Measurements from ENCODE around the gene KCTD7.
"Not testable (repeated sequence)": the region's sequence is repeated elsewhere in the genome, so short reads cannot be mapped to it uniquely, and the experiment has no call there.

Gene KCTD7

GRCh38 chr7:66617295-66617694, 11.4 kb upstream of the KCTD7 start:
- peak; percentile 50 for DNase-seq (ENCODE audit: low read depth)

DNA sequence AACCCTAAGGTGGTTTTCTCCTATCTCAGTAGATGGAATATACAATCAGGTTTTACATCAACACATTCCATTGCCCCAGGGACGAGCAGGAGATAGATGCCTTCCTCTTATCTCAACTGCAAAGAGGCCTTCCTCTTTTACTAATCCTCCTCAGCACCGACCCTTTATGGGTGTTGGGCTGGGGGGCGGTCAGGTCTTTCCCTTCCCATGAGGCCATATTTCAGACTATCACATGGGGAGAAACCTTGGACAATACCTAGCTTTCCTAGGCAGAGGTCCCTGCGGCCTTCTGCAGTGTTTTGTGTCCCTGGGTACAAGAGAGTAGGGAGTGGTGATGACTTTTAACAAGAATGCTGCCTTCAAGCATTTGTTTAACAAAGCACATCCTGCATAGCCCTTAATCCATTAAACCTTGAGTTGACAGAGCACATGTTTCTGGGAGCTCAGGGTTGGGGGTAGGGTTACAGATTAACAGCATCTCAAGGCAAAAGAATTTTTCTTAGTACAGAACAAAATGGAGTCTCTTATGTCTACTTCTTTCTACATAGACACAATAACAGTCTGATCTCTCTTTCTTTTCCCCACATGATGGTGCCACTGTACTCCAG, 9.2 kb upstream of the KCTD7 start:
- peak; percentile 56 for DNase-seq (ENCODE audit: low read depth)

DNA sequence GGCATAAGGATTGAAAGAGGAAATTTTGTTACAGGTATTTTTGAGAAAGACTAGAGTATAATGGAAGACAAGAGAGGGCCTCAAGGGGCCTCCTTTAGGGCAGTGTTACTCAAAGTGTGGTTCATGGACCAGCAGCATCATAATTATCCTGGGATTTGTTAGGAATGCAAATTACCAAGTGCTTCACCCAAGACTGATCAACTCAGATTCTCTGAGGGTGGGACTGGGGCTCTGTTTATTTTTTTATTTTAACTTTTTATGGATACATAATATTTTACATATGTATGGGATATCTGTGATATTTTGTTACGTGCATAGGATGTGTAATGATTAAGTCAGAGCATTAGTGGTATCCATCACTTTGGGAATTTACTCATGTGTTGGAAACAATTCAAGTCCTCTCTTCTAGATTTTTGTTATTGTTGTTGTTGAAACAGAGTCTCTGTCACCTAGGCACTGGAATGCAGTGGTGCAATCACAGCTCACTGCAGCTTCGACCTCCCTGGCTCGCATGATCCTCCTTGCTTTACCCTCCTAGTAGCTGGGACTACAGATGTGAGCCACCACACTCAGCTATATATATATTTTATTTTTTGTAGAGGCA, 2.2 kb upstream of the KCTD7 start:
- peak; percentile 52 for DNase-seq (ENCODE audit: low read depth)

GRCh38 chr7:66627151-66627681, 1.5 kb upstream of the KCTD7 start:
- peak; percentile 38 for DNase-seq (ENCODE audit: low read depth)

GRCh38 chr7:66627881-66628360, 760 bp upstream of the KCTD7 start:
- DNase-seq (ENCODE audit: low read depth), result no peak

DNA sequence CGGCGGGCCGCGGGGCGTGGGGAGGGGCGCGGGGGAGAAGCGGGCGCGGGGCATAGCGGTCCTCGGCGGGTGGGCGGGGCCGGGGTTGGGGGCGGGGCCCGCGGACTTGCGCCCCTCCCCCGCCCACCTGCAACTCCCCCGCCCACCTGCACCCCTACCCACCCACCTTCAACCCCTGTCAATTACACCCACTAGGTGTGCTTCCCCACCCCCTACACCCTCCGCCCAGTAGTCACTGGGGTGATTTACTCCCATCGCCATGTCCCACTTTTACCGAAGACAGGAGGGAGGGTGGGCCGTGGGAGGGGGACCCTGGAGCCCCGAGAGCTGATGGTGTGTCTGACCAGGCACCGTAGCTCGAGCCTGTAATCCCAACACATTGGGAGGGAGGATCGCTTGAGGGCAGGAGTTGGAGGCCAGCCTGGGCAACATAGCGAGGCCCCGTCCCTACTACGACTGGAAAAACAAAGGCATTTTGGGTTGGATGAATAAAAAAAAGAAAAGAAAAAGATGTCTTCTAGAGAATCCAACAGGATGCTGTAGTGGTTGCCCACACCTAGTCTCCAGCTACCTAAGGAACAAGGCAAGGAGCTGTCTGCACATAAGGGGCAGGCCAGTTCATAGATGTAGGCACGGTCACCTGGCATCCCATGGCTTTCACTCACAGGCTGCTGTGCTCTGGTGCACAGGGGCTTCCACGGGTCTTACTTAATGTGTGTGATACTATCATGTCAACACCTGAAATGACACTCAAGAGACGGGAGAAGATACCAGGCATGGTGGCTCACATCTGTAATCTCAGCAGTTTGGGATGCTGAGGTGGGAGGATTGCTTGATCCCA, 761 bp downstream of the KCTD7 start:
- no peak for DNase-seq (ENCODE audit: low read depth)

GRCh38 chr7:66630531-66630930, 1.9 kb downstream of the KCTD7 start:
- DNase-seq (ENCODE audit: low read depth), result no peak

DNA sequence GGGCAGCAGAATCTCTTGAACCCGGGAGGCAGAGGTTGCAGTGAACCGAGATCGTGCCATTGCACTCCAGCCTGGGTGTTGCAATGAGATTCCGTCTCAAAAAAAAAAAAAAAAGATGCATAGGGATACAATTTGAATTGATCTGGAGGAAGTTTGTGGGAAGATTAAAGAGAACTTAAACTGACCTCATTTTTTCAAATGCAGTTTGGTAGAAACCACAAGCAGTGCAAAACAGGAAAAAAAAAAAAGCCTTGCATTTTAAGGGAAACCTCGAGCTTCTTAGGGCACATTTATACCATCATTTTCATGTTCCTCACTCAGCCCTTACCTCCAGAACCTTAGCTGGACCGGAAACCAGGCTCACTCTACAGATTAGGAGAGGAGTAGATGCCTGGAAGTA, 2.8 kb downstream of the KCTD7 start:
- peak; percentile 16 for DNase-seq (ENCODE audit: low read depth)

- DNase-seq (ENCODE audit: low read depth), result no peak
These were observed 6.1 kb downstream of the KCTD7 start for GRCh38 chr7:66634816-66635215.

DNA sequence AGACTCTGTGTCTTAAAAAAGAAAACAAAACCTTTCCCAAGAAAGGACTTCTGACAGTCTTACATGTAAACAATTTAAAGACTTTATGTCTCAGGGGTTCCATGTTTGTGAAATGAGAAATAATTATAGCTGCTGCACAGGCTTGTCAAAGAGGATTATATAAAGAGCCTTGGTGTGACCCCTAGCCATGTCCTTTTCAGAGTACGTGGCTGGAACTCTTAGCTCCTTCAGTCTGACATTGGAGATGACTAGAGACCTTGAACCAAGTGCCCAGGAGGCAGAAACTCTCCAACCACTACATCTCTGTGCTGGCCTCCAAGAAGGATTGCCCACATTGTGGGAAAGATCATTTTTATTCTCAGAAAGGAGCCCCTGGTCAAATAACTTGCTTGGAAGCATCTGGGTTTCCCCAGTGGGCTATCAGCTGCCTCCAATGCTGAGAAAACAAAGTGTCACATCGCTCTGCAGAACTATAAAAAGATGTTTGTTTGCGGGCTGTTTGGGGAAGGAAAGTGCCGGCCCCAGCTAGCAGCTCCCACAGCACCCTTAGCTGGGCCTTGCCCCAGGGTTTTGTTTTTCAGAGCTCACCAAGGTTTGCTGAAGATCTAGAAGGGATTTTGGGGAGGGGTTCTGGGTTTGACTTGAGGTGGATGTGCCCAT, 6.8 kb downstream of the KCTD7 start:
- DNase-seq (ENCODE audit: low read depth), result not testable (repeated sequence)

DNA sequence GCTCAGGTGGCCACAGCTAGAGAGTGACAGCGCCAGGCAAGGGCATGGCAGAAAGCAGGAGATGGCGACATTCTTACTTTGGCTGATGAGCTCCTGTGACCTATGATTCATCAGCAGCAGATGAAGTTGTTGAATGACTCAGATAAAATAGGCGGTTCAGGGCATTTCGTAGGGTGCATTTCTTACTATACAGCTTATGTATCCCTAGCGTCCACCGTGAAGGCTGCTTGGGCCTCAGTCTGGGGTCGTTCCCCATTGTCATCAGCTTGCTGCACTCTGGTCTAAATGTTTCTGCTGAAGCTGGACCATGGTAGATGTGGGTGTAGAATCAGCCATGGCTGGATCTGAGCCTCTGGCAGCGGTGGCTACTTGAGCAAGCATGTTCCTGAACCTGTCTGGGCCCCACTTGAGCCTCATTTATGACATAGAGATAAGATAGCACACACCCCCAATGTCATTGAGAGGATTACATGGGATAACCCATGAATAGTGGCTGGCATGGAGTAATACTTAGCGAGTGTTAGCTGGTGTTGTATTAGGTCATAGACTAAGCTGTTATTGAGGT, 7.4 kb downstream of the KCTD7 start:
- DNase-seq (ENCODE audit: low read depth), result peak; percentile 89

DNA sequence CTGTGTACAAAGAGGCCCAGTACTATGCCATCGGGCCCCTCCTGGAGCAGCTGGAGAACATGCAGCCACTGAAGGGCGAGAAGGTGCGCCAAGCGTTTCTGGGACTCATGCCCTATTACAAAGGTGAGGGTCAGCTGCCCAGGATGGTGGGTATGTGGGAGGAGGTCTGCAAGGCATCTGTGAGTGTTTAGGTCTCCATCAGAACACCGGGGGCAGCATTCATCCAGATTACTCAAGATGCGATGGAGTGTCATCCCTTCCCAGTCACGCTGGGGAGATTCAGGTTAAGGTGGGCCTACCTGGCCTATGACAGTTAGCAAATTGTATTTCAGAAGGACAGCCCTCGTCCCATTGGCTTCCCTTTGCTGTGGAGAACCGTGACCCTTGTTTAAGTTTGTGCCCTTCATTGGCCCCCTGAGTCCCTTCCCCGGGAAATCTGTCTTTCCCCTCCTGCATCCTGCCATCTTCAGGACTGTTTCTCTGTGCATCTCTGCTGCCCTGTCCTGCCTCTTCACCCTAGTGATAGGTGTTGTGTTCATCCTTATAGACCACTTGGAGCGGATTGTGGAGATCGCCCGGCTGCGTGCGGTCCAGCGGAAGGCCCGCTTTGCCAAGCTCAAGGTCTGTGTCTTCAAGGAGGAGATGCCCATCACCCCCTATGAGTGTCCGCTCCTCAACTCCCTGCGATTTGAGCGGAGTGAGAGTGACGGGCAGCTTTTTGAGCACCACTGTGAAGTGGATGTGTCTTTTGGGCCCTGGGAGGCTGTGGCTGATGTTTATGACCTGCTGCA, 9.8 kb downstream of the KCTD7 start:
- no peak for DNase-seq (ENCODE audit: low read depth)

DNA sequence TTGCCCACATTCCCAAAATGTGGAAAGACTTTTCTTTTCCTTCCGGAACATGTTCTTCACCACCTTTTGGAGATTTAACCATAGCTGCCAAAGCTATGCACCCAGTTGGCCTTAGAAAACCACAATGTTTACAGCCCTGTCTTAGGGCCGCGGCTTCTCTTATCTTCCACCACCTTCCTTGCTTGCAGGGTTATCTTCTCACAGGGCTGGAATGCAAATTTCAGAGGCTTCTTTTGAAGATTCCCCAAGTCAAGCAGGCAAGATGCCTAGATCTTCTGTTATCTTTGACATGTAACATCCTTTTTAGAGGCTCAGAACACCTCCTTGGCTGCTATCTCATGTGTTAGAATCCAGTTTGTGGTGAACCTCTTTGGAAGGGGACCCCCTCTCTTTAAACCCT, 11.1 kb downstream of the KCTD7 start:
- no peak for DNase-seq (ENCODE audit: low read depth)

- DNase-seq (ENCODE audit: low read depth), result no peak
These were observed 12.3 kb downstream of the KCTD7 start for GRCh38 chr7:66640802-66641525.

DNA sequence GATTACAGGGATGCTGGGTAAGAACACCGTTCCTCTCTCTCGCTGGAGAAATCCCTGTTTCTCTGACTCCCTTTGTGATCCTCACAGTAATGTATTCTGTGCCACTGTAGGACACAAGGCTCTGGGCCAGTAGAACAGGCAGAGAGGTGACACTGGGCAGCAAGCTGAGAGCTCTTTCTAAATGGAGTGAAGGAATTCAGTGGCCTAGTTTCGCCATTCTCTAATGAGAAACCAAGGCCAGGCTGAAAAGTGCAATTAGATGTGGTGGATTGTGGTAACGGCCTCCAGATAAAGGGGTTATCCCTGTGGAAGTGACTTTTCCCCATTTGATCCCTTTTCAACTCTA, 12.8 kb downstream of the KCTD7 start:
- DNase-seq (ENCODE audit: low read depth), result no peak

GRCh38 chr7:66642186-66642585, 13.5 kb downstream of the KCTD7 start:
- no peak for DNase-seq (ENCODE audit: low read depth)

DNA sequence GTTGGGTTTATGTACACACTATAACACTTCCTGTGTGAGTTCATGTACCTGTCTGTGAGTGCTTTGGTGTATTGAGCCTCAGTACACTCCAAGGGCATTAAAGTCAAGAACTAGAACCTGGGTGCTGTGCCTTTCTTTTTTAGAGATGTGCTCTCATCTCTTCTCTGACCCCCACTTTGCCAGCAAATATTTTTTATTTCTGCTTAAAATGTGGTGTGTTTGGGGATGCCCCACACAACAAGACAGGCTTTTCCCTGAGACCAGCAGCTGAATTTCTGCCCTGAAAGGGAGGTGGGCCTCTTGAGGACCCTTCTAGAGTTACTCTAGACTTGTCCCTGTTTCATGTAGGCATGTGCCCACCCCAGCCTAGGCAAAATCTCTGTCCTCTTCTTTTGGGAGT, 14.3 kb downstream of the KCTD7 start:
- DNase-seq (ENCODE audit: low read depth), result no peak

- DNase-seq (ENCODE audit: low read depth), result no peak
These were observed 14.7 kb downstream of the KCTD7 start for GRCh38 chr7:66643395-66643794.

- not testable (repeated sequence) for DNase-seq (ENCODE audit: low read depth)
These were observed 22.3 kb downstream of the KCTD7 start for GRCh38 chr7:66651026-66651425.

- not testable (repeated sequence) for DNase-seq (ENCODE audit: low read depth)
These were observed 25.1 kb downstream of the KCTD7 start for GRCh38 chr7:66653719-66654274.

Measured in iris pigment epithelial cell (primary cell).